Measurements from ENCODE around the gene EIF4E2.
"Not testable (repeated sequence)": the region's sequence is repeated elsewhere in the genome, so short reads cannot be mapped to it uniquely, and the experiment has no call there.

Gene EIF4E2

GRCh38 chr2:232528746-232529460, 21.6 kb upstream of the EIF4E2 start:
- H3K27me3 ChIP-seq (ENCODE audit: control insufficient read depth in 5 of 5, insufficient read depth in 4 of 5, low read length in 5 of 5): peaks cover 19 to 47% (median 30%) of the 10 kb centered on the region in 5 donors
- no peaks in the 10 kb centered on the region for H3K36me3 ChIP-seq (ENCODE audit: control insufficient read depth in 5 of 5, insufficient read depth in 5 of 5, low read length in 5 of 5)
- no peaks in the 10 kb centered on the region for H3K9me3 ChIP-seq (ENCODE audit: control insufficient read depth in 5 of 5, low read length in 5 of 5)
- H3K4me1 ChIP-seq (ENCODE audit: control insufficient read depth in 5 of 5, insufficient read depth in 5 of 5, low read length in 5 of 5): peaks cover 0 to 13% (median 9%) of the 10 kb centered on the region in 5 donors
- H3K4me3 ChIP-seq (ENCODE audit: low read depth in 1 of 5, low read length in 5 of 5): no peak overlapping the region
- no peak overlapping the region for H3K9ac ChIP-seq (ENCODE audit: low read length in 5 of 5)
- H3K27ac ChIP-seq (ENCODE audit: low read depth, low read length): no peak overlapping the region

- Histone ChIP-seq H3K4me1 (ENCODE audit: control insufficient read depth in 5 of 5, insufficient read depth in 5 of 5, low read length in 5 of 5) (peaks cover 0 to 7% (median 3%) of the 10 kb centered on the region in 5 donors), H3K27me3 (ENCODE audit: control insufficient read depth in 5 of 5, insufficient read depth in 4 of 5, low read length in 5 of 5) (peaks cover 11 to 40% (median 21%) of the 10 kb centered on the region in 5 donors), H3K4me3 (ENCODE audit: low read depth in 1 of 5, low read length in 5 of 5) (no peak overlapping the region), H3K9me3 (ENCODE audit: control insufficient read depth in 5 of 5, low read length in 5 of 5) (no peaks in the 10 kb centered on the region), H3K27ac (ENCODE audit: low read depth, low read length) (no peak overlapping the region), H3K36me3 (ENCODE audit: control insufficient read depth in 5 of 5, insufficient read depth in 5 of 5, low read length in 5 of 5) (no peaks in the 10 kb centered on the region), H3K9ac (ENCODE audit: low read length in 5 of 5) (no peak overlapping the region)
Observed at GRCh38 chr2:232529806-232530547, 20.5 kb upstream of the EIF4E2 start.

- no peaks in the 10 kb centered on the region for H3K36me3 ChIP-seq (ENCODE audit: control insufficient read depth in 5 of 5, insufficient read depth in 5 of 5, low read length in 5 of 5)
- H3K27ac ChIP-seq (ENCODE audit: low read depth, low read length): no peak overlapping the region
- no peaks in the 10 kb centered on the region for H3K4me1 ChIP-seq (ENCODE audit: control insufficient read depth in 5 of 5, insufficient read depth in 5 of 5, low read length in 5 of 5)
- H3K9me3 ChIP-seq (ENCODE audit: control insufficient read depth in 5 of 5, low read length in 5 of 5): no peaks in the 10 kb centered on the region
- H3K27me3 ChIP-seq (ENCODE audit: control insufficient read depth in 5 of 5, insufficient read depth in 4 of 5, low read length in 5 of 5): peaks cover 11 to 40% (median 26%) of the 10 kb centered on the region in 5 donors
- H3K9ac ChIP-seq (ENCODE audit: low read length in 5 of 5): no peak overlapping the region
- H3K4me3 ChIP-seq (ENCODE audit: low read depth in 1 of 5, low read length in 5 of 5): no peak overlapping the region
Observed at GRCh38 chr2:232530626-232531260, 19.7 kb upstream of the EIF4E2 start.

GRCh38 chr2:232532419-232532818, 18.1 kb upstream of the EIF4E2 start:
- no peaks in the 10 kb centered on the region for H3K4me1 ChIP-seq (ENCODE audit: control insufficient read depth in 5 of 5, insufficient read depth in 5 of 5, low read length in 5 of 5)
- H3K27me3 ChIP-seq (ENCODE audit: control insufficient read depth in 5 of 5, insufficient read depth in 4 of 5, low read length in 5 of 5): peaks cover 11 to 42% (median 29%) of the 10 kb centered on the region in 5 donors
- H3K9me3 ChIP-seq (ENCODE audit: control insufficient read depth in 5 of 5, low read length in 5 of 5): peaks cover 4 to 8% (median 7%) of the 10 kb centered on the region in 5 donors
- no peaks in the 10 kb centered on the region for H3K36me3 ChIP-seq (ENCODE audit: control insufficient read depth in 5 of 5, insufficient read depth in 5 of 5, low read length in 5 of 5)
- no peak overlapping the region for H3K9ac ChIP-seq (ENCODE audit: low read length in 5 of 5)
- no peak overlapping the region for H3K4me3 ChIP-seq (ENCODE audit: low read depth in 1 of 5, low read length in 5 of 5)
- H3K27ac ChIP-seq (ENCODE audit: low read depth, low read length): no peak overlapping the region

GRCh38 chr2:232532821-232533220, 17.7 kb upstream of the EIF4E2 start:
- H3K9me3 ChIP-seq (ENCODE audit: control insufficient read depth in 5 of 5, low read length in 5 of 5): not testable (repeated sequence)

GRCh38 chr2:232533944-232534710, 16.4 kb upstream of the EIF4E2 start:
- H3K27ac ChIP-seq (ENCODE audit: low read depth, low read length): no peak overlapping the region
- peaks cover 9 to 46% (median 24%) of the 10 kb centered on the region in 5 donors for H3K27me3 ChIP-seq (ENCODE audit: control insufficient read depth in 5 of 5, insufficient read depth in 4 of 5, low read length in 5 of 5)
- H3K9me3 ChIP-seq (ENCODE audit: control insufficient read depth in 5 of 5, low read length in 5 of 5): peaks cover 4 to 8% (median 7%) of the 10 kb centered on the region in 5 donors
- no peaks in the 10 kb centered on the region for H3K4me1 ChIP-seq (ENCODE audit: control insufficient read depth in 5 of 5, insufficient read depth in 5 of 5, low read length in 5 of 5)
- H3K36me3 ChIP-seq (ENCODE audit: control insufficient read depth in 5 of 5, insufficient read depth in 5 of 5, low read length in 5 of 5): no peaks in the 10 kb centered on the region
- no peak overlapping the region for H3K4me3 ChIP-seq (ENCODE audit: low read depth in 1 of 5, low read length in 5 of 5)
- no peak overlapping the region for H3K9ac ChIP-seq (ENCODE audit: low read length in 5 of 5)

More at GRCh38 chr2:232532821-232533220, 17.7 kb upstream of the EIF4E2 start:
- not testable (repeated sequence) for H3K27ac ChIP-seq (ENCODE audit: low read depth, low read length); H3K4me1 ChIP-seq (ENCODE audit: control insufficient read depth in 5 of 5, insufficient read depth in 5 of 5, low read length in 5 of 5); H3K36me3 ChIP-seq (ENCODE audit: control insufficient read depth in 5 of 5, insufficient read depth in 5 of 5, low read length in 5 of 5); H3K4me3 ChIP-seq (ENCODE audit: low read depth in 1 of 5, low read length in 5 of 5); H3K9ac ChIP-seq (ENCODE audit: low read length in 5 of 5)
- peaks cover 11 to 44% (median 27%) of the 10 kb centered on the region in 5 donors for H3K27me3 ChIP-seq (ENCODE audit: control insufficient read depth in 5 of 5, insufficient read depth in 4 of 5, low read length in 5 of 5)

- Histone ChIP-seq H3K36me3 (ENCODE audit: control insufficient read depth in 5 of 5, insufficient read depth in 5 of 5, low read length in 5 of 5) (no peaks in the 10 kb centered on the region), H3K9ac (ENCODE audit: low read length in 5 of 5) (no peak overlapping the region), H3K9me3 (ENCODE audit: control insufficient read depth in 5 of 5, low read length in 5 of 5) (peaks cover 4 to 8% (median 7%) of the 10 kb centered on the region in 5 donors), H3K4me1 (ENCODE audit: control insufficient read depth in 5 of 5, insufficient read depth in 5 of 5, low read length in 5 of 5) (no peaks in the 10 kb centered on the region), H3K4me3 (ENCODE audit: low read depth in 1 of 5, low read length in 5 of 5) (no peak overlapping the region), H3K27ac (ENCODE audit: low read depth, low read length) (no peak overlapping the region), H3K27me3 (ENCODE audit: control insufficient read depth in 5 of 5, insufficient read depth in 4 of 5, low read length in 5 of 5) (peaks cover 14 to 49% (median 30%) of the 10 kb centered on the region in 5 donors)
Observed at GRCh38 chr2:232534940-232535651, 15.4 kb upstream of the EIF4E2 start.

GRCh38 chr2:232535761-232536530, 14.5 kb upstream of the EIF4E2 start:
- Histone ChIP-seq H3K36me3 (ENCODE audit: control insufficient read depth in 5 of 5, insufficient read depth in 5 of 5, low read length in 5 of 5) (no peaks in the 10 kb centered on the region), H3K9ac (ENCODE audit: low read length in 5 of 5) (no peak overlapping the region), H3K27ac (ENCODE audit: low read depth, low read length) (no peak overlapping the region), H3K27me3 (ENCODE audit: control insufficient read depth in 5 of 5, insufficient read depth in 4 of 5, low read length in 5 of 5) (peaks cover 9 to 49% (median 35%) of the 10 kb centered on the region in 5 donors), H3K4me3 (ENCODE audit: low read depth in 1 of 5, low read length in 5 of 5) (no peak overlapping the region), H3K4me1 (ENCODE audit: control insufficient read depth in 5 of 5, insufficient read depth in 5 of 5, low read length in 5 of 5) (no peaks in the 10 kb centered on the region), H3K9me3 (ENCODE audit: control insufficient read depth in 5 of 5, low read length in 5 of 5) (peaks cover 4 to 8% (median 7%) of the 10 kb centered on the region in 5 donors)
